Body of pancreas (tissue), 4 donors: ENCODE data around the gene CPZ. TPM values are rescaled to one million over a fixed set of nuclear protein-coding genes. Genes with fewer than 3 reads are reported as not detected.

Source experiments
- ATAC-seq: fragments of 150-250 bp; one replicate; pipeline ENCODE4 v1.9.1; 2016
- DNase-seq, 4 donors: peaks; one replicate each; pipeline ENCODE4 v3.0.0-alpha.2; 2019
- H3K27ac ChIP-seq, 4 donors: fragments of 200-600 bp; sonication (generic); 1 replicate in 3 of 4; 2 replicates in 1 of 4; pipeline versions ENCODE4 v1.5.1 to v1.6.1; 2016 to 2019; ENCODE audit warnings: mild to moderate bottlenecking in 1 of 4, mixed read lengths in 1 of 4, moderate library complexity in 1 of 4
- H3K27me3 ChIP-seq, 2 donors: fragments of 200-600 bp; sonication (generic); one replicate each; pipeline ENCODE4 v1.6.0; 2016; ENCODE audit warnings: mild to moderate bottlenecking in 1 of 2
- H3K36me3 ChIP-seq, 2 donors: fragments of 200-600 bp; sonication (generic); replicated peaks in 1 of 2; 2 replicates each; pipeline ENCODE4 v1.5.1; 2016; ENCODE audit warnings: low read depth in 2 of 2; ENCODE audit not compliant: insufficient read depth in 1 of 2
- H3K4me1 ChIP-seq: fragments of 200-600 bp; sonication (generic); one replicate; pipeline ENCODE4 v1.6.0; 2016
- H3K4me3 ChIP-seq, 2 donors: fragments of 200-600 bp; sonication (generic); 1 replicate in 1 of 2; 2 replicates in 1 of 2; pipeline ENCODE4 v1.5.1; 2016 to 2019
- H3K9me3 ChIP-seq, 3 donors: fragments of 200-600 bp; sonication (generic); 1 replicate in 2 of 3; 2 replicates in 1 of 3; pipeline ENCODE4 v1.5.1; 2016
- POLR2A ChIP-seq, 3 donors: fragments of 450-650 bp; IDR thresholded peaks; one replicate each; pipeline ENCODE4 v1.6.1; 2016; ENCODE audit warnings: antibody characterized with exemption in 3 of 3, mild to moderate bottlenecking in 2 of 3
- WGBS, 2 donors: methylation state at CpG; one replicate each; pipeline ENCODE4 v1.1.5; 2017; 5-methylcytosine and 5-hydroxymethylcytosine counted together
- intact Hi-C: fragments of 100-400 bp; cut with DNase I; formaldehyde crosslinking; loops from one replicate; pipeline ENCODE4 v1.15.1; 2023
- total RNA-seq, 2 donors: library from RNA; depleted of rRNA; stranded (reverse); fragments of >200 nt; gene quantifications; one replicate each; pipeline ENCODE4 v1.1.0, GENCODE V29; 2016
- TF ChIP-seq, protein P1 (sequence below), 7 experiments: fragments of 450-650 bp in 4 of 7; fragments of 200-600 bp in 3 of 7; sonication (generic) in 3 of 7; IDR thresholded peaks; one replicate each; pipeline ENCODE4 v1.5.1; 2016 to 2019; ENCODE audit warnings: antibody characterized with exemption in 7 of 7

Gene CPZ
- total RNA-seq, 2 donors from 2014 or later = 0.66 to 0.78 TPM

DNA sequence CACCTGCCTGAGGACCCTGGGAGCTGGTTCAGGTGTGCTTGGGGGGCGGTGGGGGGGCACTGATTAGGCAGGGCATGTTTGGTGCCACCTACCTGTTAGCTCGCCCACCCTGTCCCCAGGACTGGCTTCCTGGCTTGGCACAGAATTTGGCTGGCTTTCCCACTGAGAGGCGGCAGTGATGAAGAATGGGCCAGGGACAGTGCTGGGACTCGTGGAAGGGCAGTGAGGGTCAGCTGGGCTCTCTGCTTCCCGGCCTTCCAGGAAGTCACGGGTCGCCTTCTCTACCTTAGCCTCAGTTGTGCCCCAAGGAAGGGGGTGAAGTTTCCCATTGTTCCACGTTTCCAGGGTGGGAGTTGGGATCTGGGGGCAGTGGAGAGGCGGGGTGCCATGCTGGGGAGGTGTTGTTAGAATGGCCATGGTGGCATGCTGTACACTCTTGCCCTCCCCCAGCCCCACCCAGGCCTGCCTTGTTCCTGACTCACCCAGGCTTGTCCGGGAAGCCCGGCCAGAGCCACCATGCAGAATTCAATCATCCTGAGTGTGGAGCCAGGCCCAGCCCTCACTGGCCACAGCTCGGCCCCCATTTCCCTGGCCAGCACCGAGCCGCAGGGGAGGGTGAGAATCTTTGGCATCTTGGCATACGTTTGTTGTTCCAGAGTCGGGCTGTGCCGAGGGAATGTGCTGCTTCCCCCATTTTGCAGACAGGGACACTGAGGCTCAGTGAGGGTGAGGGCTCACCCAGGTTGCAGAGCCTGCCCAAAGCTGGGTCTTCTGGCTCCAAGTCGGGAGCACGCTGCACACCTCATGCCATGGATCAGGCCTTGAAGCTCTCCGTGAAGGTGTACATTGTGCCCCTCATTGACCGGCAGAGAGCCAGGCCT is 34.2 kb upstream of the CPZ start:
- no peak for DNase-seq
- no peaks in the 10 kb centered on the region for H3K9me3 ChIP-seq
- no peak overlapping the region for H3K27ac ChIP-seq
- no peak for ATAC-seq
- no peaks in the 10 kb centered on the region for H3K4me1 ChIP-seq
- TF ChIP-seq, protein P1, sequence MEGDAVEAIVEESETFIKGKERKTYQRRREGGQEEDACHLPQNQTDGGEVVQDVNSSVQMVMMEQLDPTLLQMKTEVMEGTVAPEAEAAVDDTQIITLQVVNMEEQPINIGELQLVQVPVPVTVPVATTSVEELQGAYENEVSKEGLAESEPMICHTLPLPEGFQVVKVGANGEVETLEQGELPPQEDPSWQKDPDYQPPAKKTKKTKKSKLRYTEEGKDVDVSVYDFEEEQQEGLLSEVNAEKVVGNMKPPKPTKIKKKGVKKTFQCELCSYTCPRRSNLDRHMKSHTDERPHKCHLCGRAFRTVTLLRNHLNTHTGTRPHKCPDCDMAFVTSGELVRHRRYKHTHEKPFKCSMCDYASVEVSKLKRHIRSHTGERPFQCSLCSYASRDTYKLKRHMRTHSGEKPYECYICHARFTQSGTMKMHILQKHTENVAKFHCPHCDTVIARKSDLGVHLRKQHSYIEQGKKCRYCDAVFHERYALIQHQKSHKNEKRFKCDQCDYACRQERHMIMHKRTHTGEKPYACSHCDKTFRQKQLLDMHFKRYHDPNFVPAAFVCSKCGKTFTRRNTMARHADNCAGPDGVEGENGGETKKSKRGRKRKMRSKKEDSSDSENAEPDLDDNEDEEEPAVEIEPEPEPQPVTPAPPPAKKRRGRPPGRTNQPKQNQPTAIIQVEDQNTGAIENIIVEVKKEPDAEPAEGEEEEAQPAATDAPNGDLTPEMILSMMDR (IDR thresholded peaks at IDR 0.05) = no peak
- no peak for TF ChIP-seq POLR2A (IDR thresholded peaks at IDR 0.05)
- H3K27me3 ChIP-seq = no peaks in the 10 kb centered on the region
- H3K4me3 ChIP-seq = no peak overlapping the region
- intact Hi-C loops = no loop called here
- 77 to 89% methylated on average over 6 to 21 of the region's 21 CpGs for WGBS, 2 donors
- H3K36me3 ChIP-seq = no peaks in the 10 kb centered on the region

DNA sequence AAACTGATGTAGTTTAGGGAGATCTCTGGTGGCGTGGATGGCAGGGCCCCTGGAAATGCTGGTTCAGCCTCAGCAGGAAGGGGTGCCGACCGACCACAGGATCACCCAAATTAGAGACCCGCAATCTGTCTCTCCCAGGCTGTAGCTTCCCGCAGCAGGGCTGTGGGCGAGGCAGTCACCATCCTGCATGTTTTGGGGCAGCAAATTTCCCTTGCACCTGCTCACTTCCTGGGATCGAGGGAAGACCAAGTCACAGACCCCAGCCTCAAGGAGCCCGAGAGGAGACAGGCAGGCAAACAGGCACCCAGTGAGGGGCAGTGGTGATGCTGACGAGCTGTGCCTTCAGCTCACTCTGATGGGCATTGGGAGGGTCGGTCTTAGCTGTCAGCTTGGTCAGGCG is 33.6 kb upstream of the CPZ start:
- no peak for DNase-seq
- Histone ChIP-seq H3K4me3 (no peak overlapping the region), H3K27me3 (no peaks in the 10 kb centered on the region), H3K36me3 (no peaks in the 10 kb centered on the region), H3K4me1 (no peaks in the 10 kb centered on the region), H3K9me3 (no peaks in the 10 kb centered on the region), H3K27ac (no peak overlapping the region)
- 87 to 92% methylated on average over 7 to 11 of the region's 11 CpGs for WGBS, 2 donors
- no peak for ATAC-seq
- TF ChIP-seq, protein P1 (IDR thresholded peaks at IDR 0.05) = no peak
- TF ChIP-seq POLR2A (IDR thresholded peaks at IDR 0.05) = no peak
- intact Hi-C loops = no loop called here

GRCh38 chr4:8559524-8560264 is 32.9 kb upstream of the CPZ start:
- Histone ChIP-seq H3K27ac (no peak overlapping the region), H3K27me3 (no peaks in the 10 kb centered on the region), H3K9me3 (no peaks in the 10 kb centered on the region), H3K4me1 (no peaks in the 10 kb centered on the region), H3K36me3 (no peaks in the 10 kb centered on the region), H3K4me3 (no peak overlapping the region)
- 75 to 84% methylated on average over 9 to 12 of the region's 12 CpGs for WGBS, 2 donors
- DNase-seq (no peak), ATAC-seq (no peak)
- intact Hi-C loops = no loop called here
- TF ChIP-seq POLR2A (IDR thresholded peaks at IDR 0.05) = no peak
- TF ChIP-seq, protein P1 (IDR thresholded peaks at IDR 0.05) = no peak

DNA sequence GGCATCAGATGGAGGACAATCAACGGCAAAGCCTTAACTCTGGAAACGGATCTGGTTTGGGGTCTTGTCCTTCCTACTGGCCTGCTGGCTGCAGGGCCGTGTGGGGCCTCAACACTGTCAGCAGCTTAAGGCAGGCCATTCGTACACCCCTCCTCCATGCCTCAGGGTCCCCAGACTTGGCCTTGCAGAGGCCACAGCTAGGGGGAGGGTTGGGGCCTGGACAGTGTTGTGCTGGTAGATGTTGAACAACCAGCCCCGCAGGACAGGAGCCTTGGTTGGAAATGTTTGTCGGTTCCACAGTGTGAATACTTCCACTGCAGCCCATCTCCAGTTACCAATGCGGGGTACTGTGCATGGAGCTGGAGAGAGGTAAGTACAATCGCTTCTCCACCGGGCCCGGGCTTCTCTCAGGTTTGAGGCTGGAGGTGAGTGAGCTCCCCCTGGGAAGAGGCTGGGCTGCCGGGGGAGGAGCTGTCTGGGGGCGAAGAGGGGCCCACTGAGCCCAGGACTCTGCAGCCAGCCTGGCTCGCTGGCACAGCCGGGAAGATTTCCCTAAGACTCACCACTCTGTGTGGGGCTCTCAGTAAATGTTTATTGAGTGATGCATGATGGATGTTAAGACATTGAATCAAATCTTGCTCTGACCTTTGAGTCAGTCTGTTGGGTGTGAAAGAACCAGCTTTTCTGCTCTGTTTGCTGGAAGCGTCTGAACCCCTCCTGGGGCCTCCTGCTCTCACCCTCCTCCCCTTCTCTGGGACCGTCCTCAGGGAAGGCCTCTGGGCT is 32.1 kb upstream of the CPZ start:
- no peak overlapping the region for H3K27ac ChIP-seq
- DNase-seq = no peak
- intact Hi-C loops = no loop called here
- H3K27me3 ChIP-seq = no peaks in the 10 kb centered on the region
- H3K36me3 ChIP-seq = no peaks in the 10 kb centered on the region
- TF ChIP-seq, protein P1 (IDR thresholded peaks at IDR 0.05) = no peak
- no peak for TF ChIP-seq POLR2A (IDR thresholded peaks at IDR 0.05)
- no peaks in the 10 kb centered on the region for H3K9me3 ChIP-seq
- H3K4me3 ChIP-seq = no peak overlapping the region
- 68 to 88% methylated on average over 6 to 16 of the region's 16 CpGs for WGBS, 2 donors
- H3K4me1 ChIP-seq = no peaks in the 10 kb centered on the region
- no peak for ATAC-seq
